SU-DHL-6 (cell line): Measurements from ENCODE around the gene C2orf80.

Experiments used
- EZH2phosphoT487 ChIP-seq: fragments of 200-600 bp; sonication (generic), shearing (Covaris generic); conservative IDR thresholded peaks from 2 replicates; pipeline ENCODE4 v1.6.1; 2018; ENCODE audit warnings: mild to moderate bottlenecking, antibody characterized with exemption, low read length, moderate library complexity, mixed read lengths
- TF ChIP-seq, protein P1 (sequence below): fragments of 200-600 bp; sonication (generic); IDR thresholded peaks from one replicate; pipeline ENCODE4 v1.5.1; 2017; ENCODE audit warnings: antibody characterized with exemption, mild to moderate bottlenecking, low read length, moderate library complexity; ENCODE audit not compliant: insufficient read depth, poor library complexity, severe bottlenecking

GRCh38 chr2:208234786-208235185 lies 45.0 kb upstream of the C2orf80 start:
- TF ChIP-seq, protein P1, sequence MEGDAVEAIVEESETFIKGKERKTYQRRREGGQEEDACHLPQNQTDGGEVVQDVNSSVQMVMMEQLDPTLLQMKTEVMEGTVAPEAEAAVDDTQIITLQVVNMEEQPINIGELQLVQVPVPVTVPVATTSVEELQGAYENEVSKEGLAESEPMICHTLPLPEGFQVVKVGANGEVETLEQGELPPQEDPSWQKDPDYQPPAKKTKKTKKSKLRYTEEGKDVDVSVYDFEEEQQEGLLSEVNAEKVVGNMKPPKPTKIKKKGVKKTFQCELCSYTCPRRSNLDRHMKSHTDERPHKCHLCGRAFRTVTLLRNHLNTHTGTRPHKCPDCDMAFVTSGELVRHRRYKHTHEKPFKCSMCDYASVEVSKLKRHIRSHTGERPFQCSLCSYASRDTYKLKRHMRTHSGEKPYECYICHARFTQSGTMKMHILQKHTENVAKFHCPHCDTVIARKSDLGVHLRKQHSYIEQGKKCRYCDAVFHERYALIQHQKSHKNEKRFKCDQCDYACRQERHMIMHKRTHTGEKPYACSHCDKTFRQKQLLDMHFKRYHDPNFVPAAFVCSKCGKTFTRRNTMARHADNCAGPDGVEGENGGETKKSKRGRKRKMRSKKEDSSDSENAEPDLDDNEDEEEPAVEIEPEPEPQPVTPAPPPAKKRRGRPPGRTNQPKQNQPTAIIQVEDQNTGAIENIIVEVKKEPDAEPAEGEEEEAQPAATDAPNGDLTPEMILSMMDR = no peak
- no peak for TF ChIP-seq EZH2phosphoT487
